ENCODE measurements around the gene UEVLD. TPM values are rescaled to one million over a fixed set of nuclear protein-coding genes. Genes with fewer than 3 reads are reported as not detected.
A peak's percentile ranks its signal among the peaks of the same experiment; 100 is the strongest.

UEVLD gene
- total RNA-seq, 1 donor from 2014 or later = 20.1 TPM

- Histone ChIP-seq H3K9ac (ENCODE audit: low read length) (no peak overlapping the region), H3K36me3 (ENCODE audit: insufficient read depth, low read length) (no peaks in the 10 kb centered on the region), H2AFZ (ENCODE audit: low read depth, low read length) (no peak overlapping the region), H3K4me2 (ENCODE audit: low read length) (no peak overlapping the region), H4K20me1 (ENCODE audit: insufficient read depth, low read length) (peaks cover 94% of the 10 kb centered on the region), H3K4me1 (ENCODE audit: insufficient read depth, low read length) (peaks cover 2% of the 10 kb centered on the region), H3K27ac (ENCODE audit: low read depth, low read length) (no peak overlapping the region), H3K9me3 (ENCODE audit: insufficient read depth, low read depth, low read length) (no peaks in the 10 kb centered on the region), H3K27me3 (ENCODE audit: insufficient read depth, low read length) (no peaks in the 10 kb centered on the region), H3K4me3 (ENCODE audit: insufficient read depth, low read depth, low read length) (no peak overlapping the region), H3K79me2 (ENCODE audit: insufficient read depth, low read length) (peaks cover 96% of the 10 kb centered on the region)
- H3K27ac Mint-ChIP-seq (ENCODE audit: unreplicated experiment) = no peak overlapping the region
- no peak for TF ChIP-seq EZH2 (IDR thresholded peaks at IDR 0.05; ENCODE audit: insufficient read depth, low read length)
- no peak overlapping the region for H3K4me3 Mint-ChIP-seq (ENCODE audit: unreplicated experiment)
- no peaks in the 10 kb centered on the region for H3K4me1 Mint-ChIP-seq (ENCODE audit: low read depth, unreplicated experiment)
- H3K9me3 Mint-ChIP-seq (ENCODE audit: unreplicated experiment) = no peaks in the 10 kb centered on the region
- H3K27me3 Mint-ChIP-seq (ENCODE audit: low read depth, unreplicated experiment) = no peaks in the 10 kb centered on the region
- no peak for DNase-seq (ENCODE audit: low read depth)
- H3K36me3 Mint-ChIP-seq (ENCODE audit: low read depth, unreplicated experiment) = no peaks in the 10 kb centered on the region
- FAIRE-seq = no peak
Observed at GRCh38 chr11:18623707-18624106, 35.2 kb upstream of the UEVLD start.

DNA sequence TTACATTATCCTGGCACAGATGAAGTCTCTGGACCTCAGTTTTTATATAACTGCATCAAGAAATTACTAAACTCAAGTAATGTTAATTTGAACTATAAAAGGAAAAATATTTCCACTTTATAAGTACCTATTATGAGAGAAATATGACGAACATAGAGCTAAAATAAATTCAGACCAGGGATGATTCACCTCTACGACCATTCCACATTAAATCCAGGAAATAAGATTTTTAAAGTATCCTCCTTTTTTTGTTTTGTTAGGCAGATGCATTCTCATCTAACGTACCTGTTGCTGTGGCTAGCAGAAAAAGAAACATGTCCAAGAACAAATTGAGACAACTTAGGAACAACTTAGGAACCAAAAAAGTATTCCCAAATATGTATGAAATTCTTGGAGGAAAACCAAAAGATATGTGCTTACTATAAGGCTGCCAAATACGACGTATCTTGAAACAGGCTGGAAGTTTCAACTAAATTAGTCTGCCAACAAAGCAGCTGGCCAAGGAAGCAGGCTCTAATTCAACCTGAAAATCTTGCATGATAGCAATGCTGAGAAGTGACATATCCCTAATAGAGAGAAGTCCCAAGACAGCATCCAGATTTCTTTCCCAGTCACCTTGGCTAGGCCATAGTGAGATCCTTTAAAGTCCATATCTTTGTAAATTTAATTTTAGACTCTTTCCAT lies 29.9 kb upstream of the UEVLD start:
- FAIRE-seq (peak; percentile 5), DNase-seq (ENCODE audit: low read depth) (peak; percentile 68)
- no peaks in the 10 kb centered on the region for H3K9me3 Mint-ChIP-seq (ENCODE audit: unreplicated experiment)
- peak overlapping the region; percentile 22 for H3K9ac ChIP-seq (ENCODE audit: low read length)
- H3K4me1 Mint-ChIP-seq (ENCODE audit: low read depth, unreplicated experiment) = peaks cover 16% of the 10 kb centered on the region
- H3K4me2 ChIP-seq (ENCODE audit: low read length) = peak overlapping the region; percentile 63
- no peaks in the 10 kb centered on the region for H3K27me3 ChIP-seq (ENCODE audit: insufficient read depth, low read length)
- peaks cover 14% of the 10 kb centered on the region for H3K4me1 ChIP-seq (ENCODE audit: insufficient read depth, low read length)
- H3K27ac ChIP-seq (ENCODE audit: low read depth, low read length) = peak overlapping the region; percentile 1
- peak overlapping the region; percentile 6 for H3K27ac Mint-ChIP-seq (ENCODE audit: unreplicated experiment)
- TF ChIP-seq, protein P1, sequence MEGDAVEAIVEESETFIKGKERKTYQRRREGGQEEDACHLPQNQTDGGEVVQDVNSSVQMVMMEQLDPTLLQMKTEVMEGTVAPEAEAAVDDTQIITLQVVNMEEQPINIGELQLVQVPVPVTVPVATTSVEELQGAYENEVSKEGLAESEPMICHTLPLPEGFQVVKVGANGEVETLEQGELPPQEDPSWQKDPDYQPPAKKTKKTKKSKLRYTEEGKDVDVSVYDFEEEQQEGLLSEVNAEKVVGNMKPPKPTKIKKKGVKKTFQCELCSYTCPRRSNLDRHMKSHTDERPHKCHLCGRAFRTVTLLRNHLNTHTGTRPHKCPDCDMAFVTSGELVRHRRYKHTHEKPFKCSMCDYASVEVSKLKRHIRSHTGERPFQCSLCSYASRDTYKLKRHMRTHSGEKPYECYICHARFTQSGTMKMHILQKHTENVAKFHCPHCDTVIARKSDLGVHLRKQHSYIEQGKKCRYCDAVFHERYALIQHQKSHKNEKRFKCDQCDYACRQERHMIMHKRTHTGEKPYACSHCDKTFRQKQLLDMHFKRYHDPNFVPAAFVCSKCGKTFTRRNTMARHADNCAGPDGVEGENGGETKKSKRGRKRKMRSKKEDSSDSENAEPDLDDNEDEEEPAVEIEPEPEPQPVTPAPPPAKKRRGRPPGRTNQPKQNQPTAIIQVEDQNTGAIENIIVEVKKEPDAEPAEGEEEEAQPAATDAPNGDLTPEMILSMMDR (IDR thresholded peaks at IDR 0.05; ENCODE audit: insufficient read depth, low read depth, low read length) = no peak
- no peak for TF ChIP-seq EZH2 (IDR thresholded peaks at IDR 0.05; ENCODE audit: insufficient read depth, low read length)
- peaks cover 8% of the 10 kb centered on the region for H3K36me3 Mint-ChIP-seq (ENCODE audit: low read depth, unreplicated experiment)
- H3K4me3 ChIP-seq (ENCODE audit: insufficient read depth, low read depth, low read length) = no peak overlapping the region
- peaks cover 94% of the 10 kb centered on the region for H3K79me2 ChIP-seq (ENCODE audit: insufficient read depth, low read length)
- H3K4me3 Mint-ChIP-seq (ENCODE audit: unreplicated experiment) = no peak overlapping the region
- peaks cover 14% of the 10 kb centered on the region for H3K36me3 ChIP-seq (ENCODE audit: insufficient read depth, low read length)
- peaks cover 95% of the 10 kb centered on the region for H4K20me1 ChIP-seq (ENCODE audit: insufficient read depth, low read length)
- no peak overlapping the region for H2AFZ ChIP-seq (ENCODE audit: low read depth, low read length)
- no peaks in the 10 kb centered on the region for H3K9me3 ChIP-seq (ENCODE audit: insufficient read depth, low read depth, low read length)
- no peaks in the 10 kb centered on the region for H3K27me3 Mint-ChIP-seq (ENCODE audit: low read depth, unreplicated experiment)

DNA sequence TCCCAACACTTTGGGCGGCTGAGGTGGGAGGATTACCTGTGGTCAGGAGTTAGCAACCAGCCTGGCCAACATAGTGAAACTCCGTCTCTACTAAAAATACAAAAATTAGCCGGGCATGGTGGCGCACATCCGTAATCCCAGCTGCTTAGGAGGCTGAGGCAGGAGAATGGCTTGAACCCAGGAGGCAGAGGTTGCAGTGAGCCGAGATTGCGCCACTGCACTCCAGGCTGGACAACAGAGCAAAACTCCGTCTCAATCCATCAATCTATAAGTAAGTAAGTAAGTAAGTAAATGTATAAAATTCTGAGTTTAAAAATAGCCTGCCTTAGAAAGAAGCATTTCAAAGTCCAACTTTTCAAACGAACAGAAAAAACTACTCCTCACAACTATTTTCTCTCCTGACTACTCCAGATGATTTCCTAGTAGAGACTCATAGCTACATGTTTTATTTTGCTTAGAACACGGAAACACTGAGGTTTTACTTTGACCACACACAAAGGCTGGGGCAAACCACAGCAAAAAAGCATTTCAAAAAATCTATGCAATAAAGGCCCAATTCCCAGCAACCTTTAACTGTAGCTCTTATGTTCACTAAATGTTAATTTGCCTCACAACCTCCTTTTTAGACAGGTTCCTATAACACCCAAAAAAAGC lies 29.3 kb upstream of the UEVLD start:
- no peaks in the 10 kb centered on the region for H3K27me3 ChIP-seq (ENCODE audit: insufficient read depth, low read length)
- H3K79me2 ChIP-seq (ENCODE audit: insufficient read depth, low read length) = peaks cover 89% of the 10 kb centered on the region
- peak overlapping the region; percentile 1 for H3K27ac ChIP-seq (ENCODE audit: low read depth, low read length)
- Mint-ChIP-seq H3K9me3 (ENCODE audit: unreplicated experiment) (no peaks in the 10 kb centered on the region), H3K4me1 (ENCODE audit: low read depth, unreplicated experiment) (peaks cover 16% of the 10 kb centered on the region), H3K27ac (ENCODE audit: unreplicated experiment) (peak overlapping the region; percentile 6), H3K36me3 (ENCODE audit: low read depth, unreplicated experiment) (peaks cover 8% of the 10 kb centered on the region), H3K4me3 (ENCODE audit: unreplicated experiment) (no peak overlapping the region), H3K27me3 (ENCODE audit: low read depth, unreplicated experiment) (no peaks in the 10 kb centered on the region)
- H3K4me3 ChIP-seq (ENCODE audit: insufficient read depth, low read depth, low read length) = no peak overlapping the region
- peaks cover 14% of the 10 kb centered on the region for H3K36me3 ChIP-seq (ENCODE audit: insufficient read depth, low read length)
- H4K20me1 ChIP-seq (ENCODE audit: insufficient read depth, low read length) = peaks cover 93% of the 10 kb centered on the region
- peak overlapping the region; percentile 63 for H3K4me2 ChIP-seq (ENCODE audit: low read length)
- H3K9ac ChIP-seq (ENCODE audit: low read length) = peak overlapping the region; percentile 22
- no peaks in the 10 kb centered on the region for H3K9me3 ChIP-seq (ENCODE audit: insufficient read depth, low read depth, low read length)
- DNase-seq (ENCODE audit: low read depth) (peak; percentile 70), FAIRE-seq (no peak)
- TF ChIP-seq EZH2 (IDR thresholded peaks at IDR 0.05; ENCODE audit: insufficient read depth, low read length) = no peak
- TF ChIP-seq, protein P1 (IDR thresholded peaks at IDR 0.05; ENCODE audit: insufficient read depth, low read depth, low read length) = no peak
- H3K4me1 ChIP-seq (ENCODE audit: insufficient read depth, low read length) = peaks cover 14% of the 10 kb centered on the region
- H2AFZ ChIP-seq (ENCODE audit: low read depth, low read length) = no peak overlapping the region

Measured in astrocyte (in vitro differentiated cells and primary cell).